ENCODE data around the gene C5AR2.

The C5AR2 gene

DNA sequence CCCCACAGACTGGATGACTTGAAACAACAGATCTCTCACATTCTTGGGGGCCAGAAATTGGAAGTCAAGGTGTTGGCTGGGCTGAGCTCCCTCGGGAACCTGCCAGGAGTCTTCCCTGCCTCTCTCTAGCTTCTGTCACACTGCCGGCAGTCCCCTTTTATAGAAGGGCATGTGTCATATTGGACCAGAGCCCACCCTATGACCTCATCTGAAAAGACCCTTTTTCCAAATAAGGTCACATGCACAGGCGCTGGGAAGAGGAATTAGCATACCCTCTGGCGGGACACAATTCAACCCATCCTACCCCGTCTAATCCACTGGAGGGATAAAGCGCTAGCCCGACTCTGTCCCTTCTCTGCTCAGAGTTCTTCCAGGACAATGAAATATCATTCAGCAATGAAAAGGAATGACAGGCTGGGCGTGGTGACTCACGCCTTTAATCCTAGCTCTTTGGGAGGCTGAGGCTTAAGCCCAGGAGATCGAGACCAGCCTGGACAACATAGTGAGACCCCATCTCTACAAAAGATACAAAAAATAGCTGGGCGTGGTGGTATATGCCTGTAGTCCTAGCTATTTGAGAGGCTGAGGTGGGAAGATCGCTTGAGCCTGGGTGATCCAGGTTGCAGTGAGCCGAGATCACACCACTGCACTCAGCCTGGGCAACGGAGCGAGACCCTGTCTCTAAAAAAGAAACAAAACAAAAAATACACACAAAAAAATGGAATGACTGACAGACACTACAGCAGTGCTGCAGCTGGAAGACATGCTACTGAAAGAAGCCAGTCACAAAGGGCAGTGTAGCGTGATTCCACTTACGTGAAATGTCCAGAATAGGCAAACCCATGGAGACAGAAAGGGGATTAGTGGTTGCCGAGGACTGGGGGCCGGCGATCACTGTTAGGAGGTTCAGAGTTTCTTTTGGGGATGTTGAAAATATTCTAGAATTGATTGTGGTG is 58.8 kb downstream of the C5AR2 start:
- no peak for DNase-seq

GRCh38 chr19:47391510-47392223 is 59.7 kb downstream of the C5AR2 start:
- DNase-seq, result peak; percentile 81
